NCI-H1930 (cell line): ENCODE results near the gene FASTK.
A peak's percentile ranks its signal among the peaks of the same experiment; 100 is the strongest.

Source experiments
- DNase-seq, 2 experiments: peaks; one replicate each; lab custom pipeline; 2025; lab: John Stamatoyannopoulos, UW

FASTK gene

DNA sequence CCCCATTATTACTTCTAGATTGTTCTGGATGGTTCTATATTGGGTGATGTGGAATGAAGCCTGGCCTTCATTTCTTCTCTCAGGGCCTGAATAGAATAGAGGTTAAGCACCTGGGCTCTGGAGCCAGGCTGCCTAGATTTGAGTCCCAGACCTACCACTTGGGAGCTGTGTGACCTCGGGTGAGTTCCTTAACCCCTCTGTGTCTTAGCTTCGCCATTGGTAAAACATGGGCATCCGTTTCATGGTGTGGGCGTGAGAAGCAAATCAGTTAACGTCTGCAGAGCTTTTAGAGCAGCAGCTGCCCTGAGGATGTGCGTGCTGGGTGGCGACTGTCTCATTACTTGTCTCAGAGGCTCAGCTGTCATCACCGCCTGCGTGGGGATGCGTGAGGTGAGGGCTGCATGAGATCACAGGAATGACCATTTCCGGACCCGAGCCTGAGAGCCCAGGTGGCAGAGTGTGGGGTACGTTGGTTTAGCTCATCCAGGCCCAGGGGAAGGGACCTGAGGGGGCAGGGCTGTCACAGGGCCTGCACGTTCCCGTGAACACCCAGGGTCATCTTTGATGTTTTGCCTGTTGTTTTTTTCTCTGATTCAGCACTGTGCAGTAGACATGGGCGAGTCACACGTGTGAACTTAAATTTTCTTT lies 15.3 kb upstream of the FASTK start:
- DNase-seq: no peak

DNA sequence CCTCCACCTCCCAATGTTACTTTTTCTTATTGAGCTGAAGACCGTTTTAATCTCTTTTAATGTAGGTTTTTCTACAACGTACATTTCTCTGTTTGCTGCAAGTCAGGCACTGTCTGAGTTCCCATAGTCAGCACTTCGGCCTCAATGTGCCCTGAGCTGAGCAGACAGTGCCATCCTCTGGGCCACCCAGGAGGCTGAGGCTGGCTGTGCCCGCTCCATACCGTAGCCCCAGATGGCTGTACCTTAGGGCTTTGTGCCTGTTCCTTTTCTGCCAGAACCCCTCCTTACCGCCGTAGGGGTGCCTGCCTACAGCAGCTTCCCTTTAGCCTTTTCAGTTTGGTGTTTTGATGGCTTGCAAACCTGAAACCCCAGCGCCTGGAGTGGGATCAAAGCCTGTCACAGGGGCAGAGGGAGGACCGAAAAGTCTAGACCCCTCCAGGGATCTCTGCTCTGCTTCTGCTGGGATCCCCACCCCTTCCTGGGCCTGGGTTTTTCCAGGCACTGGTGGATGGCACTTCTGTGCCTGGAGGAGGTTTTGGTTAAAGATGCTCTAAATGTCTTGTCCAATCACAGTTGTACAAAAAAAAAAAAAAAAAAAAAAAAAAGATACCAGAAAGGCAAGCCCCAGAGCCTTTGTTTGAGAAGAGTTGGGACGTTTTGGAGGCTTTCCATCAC lies 14.7 kb upstream of the FASTK start:
- DNase-seq: no peak

DNA sequence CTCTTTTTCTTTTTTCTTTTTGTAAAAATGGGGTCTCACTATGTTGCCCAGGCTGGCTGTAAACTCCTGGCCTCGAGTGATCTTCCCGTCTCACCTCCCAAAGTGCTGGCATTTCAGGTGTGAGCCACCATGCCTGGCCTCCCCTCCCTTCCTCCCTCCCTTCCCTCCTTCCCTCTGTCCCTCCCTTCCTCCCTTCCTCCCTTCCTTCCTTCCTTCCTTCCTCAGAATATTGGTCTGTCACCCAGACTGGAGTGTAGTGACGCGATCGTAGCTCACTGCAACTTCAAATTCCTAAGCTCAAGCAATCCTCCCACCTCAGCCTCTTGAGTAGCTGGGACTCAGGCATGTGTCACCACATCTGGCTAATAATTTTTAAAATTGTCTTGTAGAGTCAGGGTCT lies 14.1 kb upstream of the FASTK start:
- no peak for DNase-seq

DNA sequence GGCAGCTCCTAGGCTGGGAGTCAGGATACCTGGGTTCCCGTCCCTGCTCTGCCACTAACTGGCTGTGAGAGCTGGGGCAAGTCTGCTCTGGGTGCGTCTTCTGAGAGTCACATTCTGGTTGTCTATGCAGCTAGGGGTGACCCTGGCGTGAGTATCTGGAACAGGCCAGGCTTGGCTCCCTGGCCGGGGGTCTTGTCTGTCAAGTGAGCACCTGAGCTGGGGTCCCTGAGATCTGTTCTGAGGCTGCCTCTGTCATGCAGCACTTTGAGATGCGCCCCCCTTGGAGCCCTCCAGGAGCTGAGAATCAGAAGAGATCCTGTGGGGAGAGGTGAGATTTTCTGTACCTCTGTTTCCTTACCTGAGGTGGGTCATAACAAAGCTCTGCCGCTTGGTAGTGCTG lies 13.1 kb upstream of the FASTK start:
- no peak for DNase-seq

DNA sequence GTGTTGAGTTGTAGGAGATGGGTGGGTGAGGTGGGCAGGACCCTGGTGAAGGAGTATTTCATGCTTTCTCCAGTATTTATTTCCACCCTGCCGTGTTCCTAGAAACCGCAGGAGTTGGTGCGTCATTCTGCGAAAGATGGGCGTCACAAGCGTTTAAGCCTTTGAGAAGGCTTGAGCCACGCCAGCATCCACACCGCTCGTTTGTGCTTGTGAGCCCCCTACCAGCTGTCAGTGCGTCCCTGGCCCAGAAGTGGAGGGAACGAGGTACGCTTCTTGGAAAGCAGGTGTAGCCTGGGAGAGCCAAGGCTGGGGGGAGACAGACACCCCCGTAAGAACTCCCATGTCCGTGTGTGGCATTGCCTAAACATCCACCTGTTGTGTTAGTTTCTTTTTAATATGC lies 11.4 kb upstream of the FASTK start:
- no peak for DNase-seq

DNA sequence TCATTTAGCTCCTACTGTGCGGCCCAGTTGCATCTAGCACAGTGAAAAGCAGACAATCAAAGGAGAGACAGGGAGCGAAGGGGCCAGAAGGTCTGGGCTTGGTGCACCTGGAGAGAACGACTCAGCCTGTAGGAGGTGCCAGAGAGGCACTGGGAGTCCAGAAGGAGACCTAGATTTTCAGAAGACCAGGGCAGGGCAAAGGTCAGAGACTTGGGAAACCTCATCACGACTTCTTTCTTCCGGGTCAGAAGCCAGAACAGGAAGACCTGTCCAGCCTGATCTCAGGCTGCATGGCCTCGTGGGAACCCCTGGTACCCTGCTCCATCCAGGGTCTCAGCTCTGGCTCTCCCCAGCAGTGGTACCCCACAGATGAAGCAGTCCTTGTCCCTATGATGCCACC lies 10.8 kb upstream of the FASTK start:
- no peak for DNase-seq

DNA sequence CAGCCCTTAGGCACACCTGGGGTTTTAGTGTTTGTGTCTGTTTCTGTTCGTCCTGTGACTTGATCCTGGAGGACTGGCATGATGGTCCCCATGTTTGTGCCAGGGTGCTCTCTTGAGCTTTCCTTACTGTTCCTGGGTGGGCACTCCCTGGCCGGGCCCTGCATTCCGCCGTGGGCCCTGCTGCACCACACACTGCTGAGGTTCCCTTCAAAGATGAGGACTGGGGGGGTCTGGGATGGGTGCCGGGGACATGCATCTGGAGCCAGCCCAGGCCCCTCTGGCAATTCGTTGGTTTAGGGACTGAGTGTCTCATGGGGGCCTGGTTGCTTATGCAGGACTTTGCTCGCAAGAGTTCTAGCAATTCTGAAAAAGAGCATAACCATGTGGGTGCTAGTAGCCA lies 10.4 kb upstream of the FASTK start:
- no peak for DNase-seq

DNA sequence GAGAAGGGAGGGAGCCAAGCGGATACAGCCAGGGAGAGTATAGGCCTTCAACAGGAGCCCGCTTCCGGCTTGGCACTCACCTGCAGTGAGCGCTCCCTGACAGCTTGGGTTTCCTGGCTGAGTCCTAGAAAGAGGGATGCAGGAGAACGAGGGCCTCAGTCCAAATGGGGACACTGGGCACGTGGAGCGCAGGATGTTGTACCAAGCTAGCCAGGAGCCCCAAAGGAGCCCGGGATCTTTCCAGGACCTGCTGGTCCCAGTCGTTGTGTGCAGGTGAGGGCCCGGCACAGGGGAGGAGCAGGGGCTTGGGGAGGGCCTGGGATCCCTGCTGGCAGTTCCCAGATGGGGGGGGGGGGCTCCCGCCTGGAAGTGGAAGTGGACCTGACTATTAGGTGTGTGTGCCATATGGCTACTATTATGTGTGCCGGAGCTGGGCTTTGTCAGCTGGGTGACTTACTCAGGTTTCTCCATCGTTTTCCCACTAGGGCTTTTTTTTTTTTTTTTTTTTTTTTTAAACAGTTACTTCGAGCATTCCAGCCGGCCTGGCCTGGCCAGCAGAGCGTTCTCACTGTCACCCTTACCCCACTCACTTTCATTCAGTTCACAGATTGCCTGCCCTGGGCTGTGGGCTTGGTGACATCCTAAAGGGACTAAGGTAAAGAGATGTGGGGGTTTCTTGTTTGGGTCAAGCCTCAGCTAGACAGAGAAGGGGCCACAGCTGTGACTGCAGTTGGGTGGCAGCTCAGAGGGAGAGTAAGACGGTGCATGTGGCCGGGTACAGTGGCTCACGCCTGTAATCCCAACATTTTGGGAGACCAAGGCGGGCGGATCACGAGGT lies 9.5 kb upstream of the FASTK start:
- DNase-seq: no peak

DNA sequence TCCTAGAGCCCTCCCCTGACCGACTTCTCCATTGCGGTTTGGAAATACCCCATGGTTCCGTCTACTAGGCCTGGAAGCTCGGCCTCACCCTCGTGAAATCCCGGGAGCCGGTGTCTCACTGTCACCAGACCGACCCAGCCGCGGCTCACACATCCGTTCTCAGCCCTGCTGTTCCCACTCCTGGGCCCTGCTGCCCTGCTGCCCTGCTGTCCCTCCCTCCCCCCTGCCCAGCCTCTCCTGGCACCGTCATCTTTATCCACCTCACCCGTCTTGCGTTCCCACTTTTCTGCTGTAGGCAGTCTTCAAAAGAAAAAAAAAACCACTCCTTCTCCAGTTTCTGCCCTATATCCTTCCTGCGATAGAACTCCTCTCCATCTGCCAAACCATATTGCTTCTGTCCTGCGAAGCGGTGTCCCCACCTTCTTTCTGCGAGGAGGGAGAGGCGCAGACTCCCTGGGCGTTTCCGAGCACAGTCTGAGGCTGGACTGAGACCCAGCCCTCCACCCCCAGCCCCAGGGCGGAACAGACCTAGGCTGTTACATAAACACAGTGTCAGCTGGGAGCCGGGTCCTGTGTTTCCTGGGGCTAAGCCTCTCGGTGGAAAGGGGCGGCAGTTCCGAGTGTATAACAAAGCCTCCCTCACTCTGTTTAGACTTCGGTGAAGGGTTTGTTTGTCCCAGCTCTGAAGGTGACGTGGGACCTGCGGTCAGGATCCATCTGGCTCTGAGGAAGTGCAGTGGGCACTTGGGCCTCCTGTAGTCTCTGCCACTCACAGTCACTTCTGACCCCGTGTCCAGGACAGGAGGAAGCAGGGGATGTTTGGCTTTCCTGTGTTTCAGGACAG lies 8.5 kb upstream of the FASTK start:
- DNase-seq: no peak

DNA sequence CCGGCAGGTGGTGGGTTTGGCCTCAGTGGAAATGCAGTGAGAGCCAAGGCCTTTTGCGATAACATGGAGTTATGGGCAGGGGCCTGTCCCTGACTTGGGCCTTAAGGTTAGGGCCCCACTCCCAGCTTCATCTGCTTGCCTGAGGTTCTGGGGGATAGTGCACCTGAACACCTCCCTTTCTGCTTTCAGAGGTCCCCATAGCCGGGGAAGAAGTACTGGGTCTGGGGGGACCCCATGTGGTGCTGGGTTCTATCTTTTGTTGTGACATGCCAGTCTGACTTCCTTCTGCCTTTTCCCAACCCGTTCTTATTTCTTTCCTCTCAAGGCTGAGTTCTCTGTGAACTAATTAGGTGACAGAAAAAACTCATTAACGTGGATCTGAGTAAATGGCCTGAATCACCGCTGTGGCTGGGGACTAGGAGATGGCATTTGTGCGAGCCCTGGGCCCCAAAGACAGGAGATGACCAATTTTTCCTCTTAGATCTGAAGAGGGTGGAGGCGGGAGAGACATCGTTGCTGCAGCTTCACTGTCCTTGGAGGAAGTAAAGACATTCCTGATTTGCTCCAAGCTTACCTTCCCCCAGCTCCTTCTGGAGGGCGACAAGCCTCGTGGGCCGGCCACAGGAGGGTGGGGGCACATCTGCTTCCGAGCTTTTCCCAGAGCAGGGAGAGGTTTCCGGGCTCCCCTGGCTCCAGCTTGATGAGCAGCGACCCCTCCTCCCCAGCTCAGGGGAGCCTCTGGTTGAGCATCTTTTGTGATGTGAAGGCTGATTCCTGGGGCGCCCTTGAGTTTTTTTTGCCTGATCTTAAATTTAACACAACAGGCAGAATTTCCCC lies 7.6 kb upstream of the FASTK start:
- no peak for DNase-seq

DNA sequence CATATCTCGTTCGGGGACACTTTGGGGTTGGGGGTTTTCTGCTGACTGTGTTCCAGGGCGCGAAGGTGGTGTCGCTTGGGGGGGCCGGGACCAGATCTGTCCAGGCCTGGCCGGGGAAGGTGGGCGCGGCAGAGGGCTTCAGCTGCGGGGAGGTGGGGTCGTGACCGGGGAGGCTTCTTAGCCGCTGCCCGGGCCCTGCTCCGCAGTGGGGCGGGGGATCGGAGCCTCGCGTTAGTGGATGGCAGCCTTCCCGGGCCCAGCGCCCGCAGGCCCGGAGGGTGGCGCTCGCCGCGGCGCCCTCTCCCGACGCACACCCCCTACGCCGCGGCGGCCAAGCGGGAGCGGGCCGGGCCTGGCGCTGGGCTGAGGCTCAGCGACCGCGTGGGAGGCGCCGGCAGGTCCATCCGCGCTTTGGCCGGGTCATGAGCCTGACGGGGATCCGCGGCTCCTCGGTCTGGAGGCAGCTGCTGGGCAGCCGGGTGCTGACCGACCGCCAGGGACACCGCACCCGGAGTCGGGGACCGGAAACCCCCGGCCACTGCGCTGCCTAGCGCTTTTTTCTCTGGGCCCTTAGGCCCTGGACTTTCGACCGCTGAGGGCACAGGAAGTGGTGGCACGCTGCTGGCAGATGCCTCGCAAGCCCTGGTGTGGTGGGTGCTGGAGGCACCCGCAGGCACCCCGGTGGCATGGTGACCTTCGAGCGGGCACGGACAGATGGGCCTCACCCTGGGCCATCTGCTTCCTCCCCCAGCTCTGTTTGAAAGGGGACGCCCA lies 6.8 kb upstream of the FASTK start:
- DNase-seq: peak in 1 of 2 experiments; percentile 66

DNA sequence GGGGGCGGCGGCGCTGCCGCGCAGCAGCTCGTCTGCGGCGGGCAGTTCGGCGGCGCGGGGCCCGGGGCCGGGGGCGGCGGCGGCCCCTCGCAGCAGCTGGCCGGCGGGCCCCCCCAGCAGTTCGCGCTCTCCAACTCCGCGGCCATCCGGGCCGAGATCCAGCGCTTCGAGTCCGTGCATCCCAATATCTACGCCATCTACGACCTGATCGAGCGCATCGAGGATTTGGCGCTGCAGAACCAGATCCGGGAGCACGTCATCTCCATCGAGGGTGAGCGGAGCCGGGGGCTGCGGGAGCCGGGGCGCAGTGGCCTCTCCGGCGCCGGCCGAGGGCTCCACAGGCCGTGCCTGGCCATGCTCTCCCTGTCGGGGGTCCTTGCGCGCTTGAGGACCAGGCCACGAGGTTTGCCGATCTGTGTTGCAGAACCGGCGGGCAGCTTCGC lies 6.2 kb upstream of the FASTK start:
- DNase-seq: no peak

DNA sequence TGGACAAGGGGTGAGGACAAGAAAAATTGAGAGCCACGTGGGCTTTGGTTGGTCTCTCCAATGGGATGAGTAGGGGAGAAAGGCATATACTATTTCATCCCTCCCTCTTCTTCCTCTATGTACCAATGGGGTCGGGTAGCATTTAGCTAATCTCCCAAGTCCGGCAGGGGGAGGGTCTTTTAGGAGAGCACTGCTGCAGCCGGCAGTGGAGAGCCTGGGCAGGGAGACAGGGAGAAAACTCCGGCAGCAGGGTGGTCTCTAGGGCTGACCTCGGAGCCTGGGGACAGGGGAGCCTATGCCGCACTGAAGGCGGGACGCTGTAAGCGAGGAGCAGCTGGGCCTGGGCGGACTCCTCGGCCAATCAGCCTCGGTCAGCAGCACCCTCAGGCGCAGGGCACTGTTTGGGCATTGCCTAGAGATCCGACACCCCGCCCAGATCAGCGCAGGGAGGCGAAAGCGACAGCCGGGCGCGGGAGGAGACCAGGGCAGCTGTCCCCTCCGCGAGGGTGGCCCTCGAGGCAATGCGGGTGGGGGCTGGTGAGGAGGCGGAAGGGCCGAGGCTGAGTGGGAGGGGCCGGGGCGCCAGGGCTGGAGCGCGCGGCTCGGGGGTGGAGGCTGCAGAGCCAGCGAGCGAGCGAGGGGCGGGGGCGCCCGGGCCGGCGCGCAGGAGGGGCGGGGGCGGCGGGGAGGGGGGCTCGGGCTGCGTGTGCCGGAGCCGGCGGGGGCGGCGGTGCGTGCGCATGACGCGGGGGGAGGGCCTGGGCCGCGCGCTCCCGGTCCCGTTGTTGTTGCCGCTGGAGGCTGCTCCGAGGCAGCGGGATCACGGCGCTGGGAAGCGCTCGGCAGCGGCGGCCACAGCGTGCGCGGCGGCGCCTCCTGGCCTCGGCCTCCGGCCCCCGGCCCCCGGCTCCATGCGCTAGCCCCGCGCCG lies 5.3 kb upstream of the FASTK start, which contains the start of gene AGAP3:
Gene AGAP3 (plus strand): TSS at position 785 of the 930 bp plus-strand sequence. CDS start 267 bp downstream, outside the sequence.
- peak; percentile 82 to 84 for DNase-seq

DNA sequence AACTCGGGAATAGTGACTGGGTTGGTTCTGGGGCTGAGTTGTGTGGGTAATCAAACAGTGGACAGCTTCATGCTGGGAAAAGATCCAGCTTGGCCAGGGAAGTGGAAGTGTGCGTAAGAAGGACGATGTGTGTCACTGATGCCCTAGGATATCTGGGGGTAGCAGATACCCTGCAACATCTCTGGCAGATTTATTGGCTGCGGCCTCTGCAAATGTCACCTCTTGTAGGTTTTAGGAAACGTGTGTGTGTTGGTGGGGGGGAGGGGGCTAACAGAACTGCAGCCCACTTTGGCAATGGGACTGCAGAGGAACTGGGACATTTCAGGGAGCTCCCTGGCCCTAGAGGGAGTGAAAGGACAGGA lies 4.7 kb upstream of the FASTK start:
- DNase-seq: no peak

DNA sequence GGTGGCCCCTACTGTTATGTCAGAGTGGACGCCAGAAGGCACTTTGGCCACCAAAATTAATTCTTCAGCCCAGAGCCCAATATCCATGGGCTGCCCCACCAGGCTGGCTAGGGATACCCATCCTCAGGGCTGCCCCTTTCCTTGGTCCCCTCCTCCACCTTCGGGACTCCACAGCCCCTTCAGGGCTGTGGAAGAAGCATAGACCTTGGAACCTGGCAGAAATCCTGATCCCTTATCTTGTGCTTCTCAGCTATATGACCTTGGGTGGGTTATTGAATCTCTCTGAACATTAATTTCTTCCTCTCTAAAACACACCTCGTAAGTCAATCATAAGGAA lies 3.2 kb upstream of the FASTK start:
- no peak for DNase-seq

DNA sequence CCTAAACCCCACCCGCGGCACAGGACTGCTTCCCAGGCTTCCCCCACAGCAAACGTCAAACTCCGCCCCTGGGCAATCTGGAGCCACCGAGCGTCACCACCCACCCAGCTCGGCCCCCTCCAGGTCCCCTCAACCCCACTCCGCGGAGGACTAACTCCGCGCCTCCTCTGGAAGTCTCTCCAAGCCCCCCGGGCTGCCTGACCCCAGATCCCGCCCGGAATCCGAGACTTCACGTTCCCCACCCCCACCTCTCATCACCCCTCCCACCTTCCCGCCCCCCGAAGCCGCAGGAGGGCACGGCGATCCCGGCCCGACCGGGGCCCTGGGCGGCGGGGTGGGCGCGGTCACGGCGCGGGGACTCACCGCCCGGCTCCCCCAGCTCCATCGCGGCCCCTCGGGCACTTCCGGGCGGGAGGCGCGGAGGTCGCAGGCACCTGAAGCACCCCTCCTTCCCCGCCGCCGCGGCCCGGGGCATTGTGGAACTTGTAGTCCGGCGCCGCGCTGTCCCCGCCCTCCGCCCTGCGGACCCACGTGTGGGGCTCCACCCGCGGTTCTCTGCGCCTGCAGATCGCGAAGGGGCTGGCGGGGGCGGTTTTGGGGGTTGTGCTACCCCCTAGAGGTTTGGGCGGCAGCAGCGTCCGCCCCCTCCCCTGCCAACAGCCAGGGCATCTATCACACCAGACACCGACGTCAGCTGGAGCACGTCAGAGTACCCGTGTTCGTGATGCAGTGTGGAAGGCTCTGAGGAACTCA lies 2.6 kb upstream of the FASTK start, which contains the start of gene TMUB1:
Gene TMUB1 (minus strand): TSS at position 423 of the 753 bp plus-strand sequence. CDS start 930 bp downstream, outside the sequence.
- DNase-seq: peak; percentile 51 to 79

DNA sequence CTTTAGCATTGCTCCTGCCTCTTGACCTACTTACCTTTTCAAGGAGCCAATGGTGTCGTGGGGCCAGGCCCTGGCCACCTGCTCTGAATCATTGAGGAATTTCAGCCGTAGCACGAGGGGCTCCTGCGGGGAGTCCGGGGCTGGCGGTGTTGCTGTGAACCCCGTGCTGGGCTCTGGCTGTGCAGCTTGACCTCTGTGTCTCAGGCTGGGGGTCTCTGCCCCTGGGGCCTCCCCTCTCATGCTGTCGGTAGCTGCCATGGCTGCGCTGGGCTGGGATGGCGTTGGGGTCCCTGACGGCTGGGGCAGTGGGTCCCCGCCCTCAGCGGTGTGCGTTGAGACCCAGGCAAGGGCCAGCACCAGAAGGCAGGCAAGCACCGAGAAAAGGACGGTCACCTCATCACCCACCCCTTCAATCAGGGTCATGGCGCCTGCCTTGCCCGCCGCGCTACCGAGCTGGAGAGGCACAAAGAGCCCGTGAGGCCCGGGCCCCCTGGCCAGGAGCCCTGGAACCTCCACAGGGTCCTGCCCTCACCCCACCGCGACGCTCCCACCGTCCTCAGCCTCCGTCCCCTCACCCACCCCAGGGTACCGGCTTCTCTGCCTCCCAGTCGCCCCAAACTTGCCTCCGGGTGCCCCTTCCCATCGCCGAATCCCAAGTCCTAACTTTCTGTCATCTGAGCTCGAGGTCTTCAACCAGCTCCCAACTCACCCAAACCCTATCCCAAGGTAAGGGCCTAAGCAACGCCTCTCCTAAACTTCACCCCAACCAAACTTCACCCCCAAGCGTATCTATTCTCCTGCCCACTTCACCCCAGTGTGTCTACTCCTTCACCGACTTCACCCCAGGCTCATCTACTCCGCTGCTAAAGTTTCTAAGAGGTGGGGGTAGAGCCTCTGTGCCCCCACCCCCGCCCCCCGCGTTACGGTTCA lies 1.8 kb upstream of the FASTK start:
- DNase-seq: no peak
